NCI-H2227 (cell line): ENCODE results near the gene ZNRF1.

Experiments
- DNase-seq: peaks from one replicate; lab custom pipeline; 2025; ENCODE audit not compliant: unreplicated experiment; lab: John Stamatoyannopoulos, UW

The ZNRF1 gene

DNA sequence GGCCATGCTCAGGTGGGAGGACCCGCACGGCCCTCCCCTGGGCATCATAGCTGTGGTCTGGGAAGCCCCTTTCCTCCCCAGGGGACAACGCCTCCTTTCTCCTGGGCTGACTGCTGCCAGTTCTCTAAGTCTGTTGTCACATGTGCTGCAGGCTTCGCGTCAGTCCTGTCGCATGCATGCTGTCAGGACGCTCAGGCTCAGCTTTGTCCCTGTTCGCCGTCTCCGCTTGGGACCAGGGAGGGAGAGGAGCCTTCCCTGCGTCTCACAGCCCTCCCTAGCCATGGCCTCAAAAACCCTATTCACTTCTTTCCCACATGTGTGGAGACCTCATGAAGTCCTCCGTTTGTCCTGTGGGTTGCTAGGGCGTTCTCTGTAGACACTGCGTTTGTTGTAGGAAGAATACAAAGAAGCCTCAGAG, 96.4 kb downstream of the ZNRF1 start:
- no peak for DNase-seq

DNA sequence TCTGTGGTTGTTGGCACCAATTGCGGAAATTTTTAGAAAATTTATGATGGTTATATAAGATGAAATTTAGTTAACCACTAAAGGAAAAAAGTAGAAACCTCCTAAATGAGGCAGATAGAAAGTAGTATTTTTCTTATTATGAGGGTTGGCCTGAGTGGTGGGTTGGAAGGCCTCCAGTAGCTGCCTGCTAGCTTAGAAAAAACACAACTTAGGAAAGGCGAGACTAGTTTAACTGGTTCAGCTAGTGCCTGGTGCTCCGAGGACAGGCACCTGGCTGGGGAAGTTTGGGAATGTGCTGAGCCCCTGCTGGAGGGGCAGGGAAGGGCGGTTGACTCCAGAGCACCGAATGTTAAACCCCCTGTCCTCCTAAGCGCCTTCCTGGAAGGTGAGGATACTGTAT, 97.8 kb downstream of the ZNRF1 start:
- no peak for DNase-seq

DNA sequence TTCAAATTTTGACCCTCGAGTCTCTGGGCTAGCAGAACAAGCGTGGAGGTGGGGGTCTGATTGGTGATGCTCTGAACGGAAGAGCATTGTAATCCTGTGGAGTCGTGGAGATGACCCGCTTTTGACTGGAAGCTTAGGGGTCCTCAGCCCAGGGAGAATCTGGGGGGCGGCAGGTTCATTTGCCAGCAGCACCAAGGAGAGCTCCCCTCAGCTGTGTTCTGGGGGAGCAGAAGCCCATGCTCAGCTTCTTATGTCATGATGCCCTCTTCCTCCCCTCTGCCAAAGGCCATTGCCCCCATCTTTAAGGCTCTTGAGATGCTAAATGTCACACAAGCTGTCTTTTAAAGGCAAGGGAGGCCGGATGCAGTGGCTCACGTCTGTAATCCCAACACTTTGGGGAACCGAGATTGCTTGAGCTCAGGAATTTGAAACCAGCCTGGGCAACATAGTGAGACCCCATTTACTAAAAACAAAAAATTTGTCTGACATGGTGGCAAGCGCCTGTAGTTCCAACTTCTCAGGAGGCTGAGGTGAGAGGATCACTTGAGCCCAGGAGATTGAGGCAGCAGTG, 98.5 kb downstream of the ZNRF1 start:
- no peak for DNase-seq

DNA sequence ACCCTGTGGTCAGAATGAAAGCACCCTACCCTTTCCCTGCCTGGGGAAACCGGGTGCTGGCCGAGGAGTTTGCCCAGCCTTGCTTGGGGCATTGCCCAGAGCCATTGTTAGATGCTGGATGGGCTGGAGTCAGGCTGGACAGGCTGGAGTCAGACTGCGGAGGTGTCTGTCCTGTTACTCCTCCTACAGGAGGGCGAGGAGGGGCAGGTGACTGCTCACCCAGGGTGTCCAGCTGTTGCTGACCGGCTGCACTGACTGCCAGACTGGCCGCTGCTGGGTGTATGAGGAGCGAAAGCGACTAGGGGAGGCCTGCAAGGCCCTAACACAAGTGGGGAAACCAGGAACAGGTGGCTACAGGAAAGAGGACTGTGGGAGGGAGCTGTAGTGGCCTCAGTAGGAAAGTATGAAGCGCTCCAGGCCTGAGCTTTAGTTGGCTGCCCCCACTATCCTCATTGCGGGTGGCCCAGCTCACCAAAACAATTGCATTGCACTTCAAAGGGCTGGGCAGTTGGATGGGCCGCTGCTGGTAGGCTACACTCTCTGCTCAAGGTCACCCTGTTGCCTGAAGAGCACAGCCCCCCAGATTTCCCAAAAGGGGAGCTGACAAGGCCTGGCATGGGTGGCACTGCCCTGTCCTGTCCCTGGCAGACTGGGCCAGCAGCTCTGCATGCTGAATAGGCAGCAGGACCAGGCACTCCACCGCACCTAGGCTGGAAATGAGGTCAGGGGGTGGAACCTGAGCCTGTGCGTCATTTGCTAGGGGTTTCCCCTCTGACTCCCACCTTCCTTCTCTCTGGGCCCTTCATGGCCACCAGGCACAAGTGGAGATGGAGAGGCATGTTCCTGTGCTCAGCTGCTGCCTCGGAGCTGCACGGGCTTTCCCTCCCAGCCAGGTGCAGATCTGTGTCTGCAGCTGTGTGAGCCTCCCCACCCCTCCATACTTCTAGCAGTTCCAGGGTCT, 99.4 kb downstream of the ZNRF1 start:
- no peak for DNase-seq

DNA sequence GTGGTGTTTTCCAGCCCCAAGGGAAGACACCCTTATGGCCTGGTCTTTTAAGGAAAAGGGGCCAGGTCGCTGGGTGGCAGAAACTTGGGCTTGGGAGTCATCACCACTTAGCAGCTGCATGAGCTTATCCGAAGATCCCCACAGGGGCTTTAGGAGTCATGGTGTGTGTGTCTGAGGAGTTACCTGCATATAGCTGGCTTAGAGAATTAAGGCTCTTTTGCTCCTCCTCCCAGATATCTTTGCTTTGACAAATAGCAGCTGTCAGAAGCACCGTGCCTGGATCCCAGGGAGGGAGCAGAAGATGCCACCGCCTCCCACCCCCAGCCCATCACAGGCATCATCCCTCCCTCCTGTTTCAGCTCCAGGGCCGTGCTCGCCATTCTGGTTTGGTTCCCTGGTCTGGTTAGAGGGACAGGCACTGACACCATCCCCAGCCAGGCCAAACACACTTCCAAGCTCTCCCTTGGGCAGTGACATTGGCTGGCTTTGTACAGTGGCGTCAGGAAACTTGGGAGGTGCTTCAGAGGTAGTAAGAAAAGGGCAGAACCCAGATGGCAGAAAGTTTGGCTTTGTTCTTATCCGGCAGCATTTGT, 100.3 kb downstream of the ZNRF1 start:
- no peak for DNase-seq

DNA sequence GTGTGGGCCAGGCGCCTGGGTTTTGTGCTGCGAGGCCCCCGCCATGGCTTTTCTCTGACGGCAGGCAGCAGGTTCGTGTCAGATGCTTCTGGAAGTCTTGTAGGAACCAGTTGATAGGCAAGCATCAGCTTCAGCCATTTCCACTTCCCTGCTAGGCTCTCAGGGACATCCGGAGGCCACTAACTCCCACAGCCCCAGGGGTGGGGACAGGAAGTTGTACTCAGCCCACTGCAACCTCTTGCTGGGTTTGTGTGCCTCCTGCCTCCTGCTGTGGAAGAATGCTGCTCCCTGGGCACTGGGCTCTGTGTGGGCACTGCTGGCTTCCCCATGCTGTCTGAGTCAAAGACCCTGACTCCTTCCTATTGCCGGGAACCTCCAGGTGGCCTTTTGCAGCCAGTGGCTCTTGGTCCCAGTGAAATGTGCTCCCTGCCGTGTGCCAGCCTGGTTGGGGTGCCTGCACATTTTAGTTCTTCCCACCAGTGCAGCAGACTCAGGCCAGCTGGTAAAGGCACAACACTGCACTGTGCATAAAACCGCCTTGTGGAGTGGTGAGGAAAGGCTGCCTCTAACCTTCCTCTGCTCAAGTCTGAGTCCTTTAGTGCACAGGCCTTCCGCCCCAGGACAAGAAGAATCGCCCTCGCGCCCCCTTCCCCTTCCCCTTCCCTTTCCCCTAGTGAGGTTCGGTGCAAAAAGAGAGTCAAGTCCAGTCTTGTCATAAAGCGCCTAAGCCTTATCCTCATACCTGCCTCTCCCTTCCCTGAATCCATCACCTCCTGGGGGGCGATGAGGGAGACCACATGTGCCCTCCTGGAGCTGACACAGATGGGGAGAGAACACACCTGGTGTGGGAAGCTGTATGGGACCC, 101.1 kb downstream of the ZNRF1 start:
- DNase-seq, result no peak

DNA sequence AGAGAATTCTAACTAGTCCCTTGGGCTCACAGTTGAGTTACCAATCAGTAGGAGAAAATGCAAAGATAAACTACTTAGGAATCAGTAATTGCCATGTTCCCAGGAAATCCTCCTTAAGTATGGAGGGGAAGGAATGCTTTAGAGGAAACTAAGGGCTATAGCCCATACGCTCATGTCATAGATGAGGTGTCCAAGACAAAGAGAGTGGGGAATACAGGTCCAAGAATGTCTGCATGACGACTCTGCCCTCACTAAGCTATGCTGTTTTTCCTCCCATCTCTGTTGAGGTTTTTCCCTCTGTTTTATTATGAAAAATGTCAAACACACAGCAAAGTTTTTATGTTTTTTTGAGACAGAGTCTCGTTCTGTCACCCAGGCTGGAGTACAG, 101.8 kb downstream of the ZNRF1 start:
- DNase-seq, result no peak

DNA sequence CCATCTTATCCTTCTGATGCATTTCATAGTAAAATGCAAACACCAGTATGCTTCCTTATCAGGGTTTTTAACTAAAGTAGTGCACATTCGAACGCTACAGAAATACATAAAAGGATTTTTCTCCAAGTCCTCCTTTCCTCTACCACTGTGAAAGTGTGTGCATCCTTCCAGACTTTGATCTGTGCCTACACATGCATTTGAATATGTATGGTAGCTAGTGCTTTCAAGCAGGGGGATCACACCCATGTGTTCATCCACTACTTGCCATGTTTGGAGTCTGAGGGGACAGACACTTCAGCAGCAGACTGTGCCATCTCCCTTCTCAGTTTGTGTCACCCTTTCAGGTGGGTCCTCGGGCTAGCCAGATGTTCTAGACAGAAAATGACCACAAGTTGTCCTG, 102.8 kb downstream of the ZNRF1 start:
- DNase-seq, result no peak

- DNase-seq, result no peak
Observed at GRCh38 chr16:75102595-75102994, 103.8 kb downstream of the ZNRF1 start.

DNA sequence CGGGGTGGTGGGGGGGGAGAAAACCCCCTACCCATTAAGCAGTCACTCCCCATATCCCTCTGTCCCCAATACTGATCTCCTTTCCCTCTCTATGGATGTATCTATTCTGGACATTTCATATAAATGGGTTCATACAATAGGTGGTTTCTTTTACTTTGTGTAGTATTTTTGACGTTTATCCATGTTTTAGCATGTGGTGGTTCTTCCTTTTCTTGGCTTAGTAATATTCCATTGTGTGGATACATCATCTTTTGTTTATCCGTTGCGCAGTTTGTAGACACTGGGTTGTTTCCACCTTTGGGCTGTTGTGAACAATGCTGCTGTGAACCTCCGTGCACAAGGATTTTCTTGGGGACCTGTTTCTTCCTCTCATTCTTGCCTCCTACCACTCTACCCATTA, 105.2 kb downstream of the ZNRF1 start:
- DNase-seq, result no peak

- no peak for DNase-seq
Observed at GRCh38 chr16:75104836-75105235, 106.0 kb downstream of the ZNRF1 start.

DNA sequence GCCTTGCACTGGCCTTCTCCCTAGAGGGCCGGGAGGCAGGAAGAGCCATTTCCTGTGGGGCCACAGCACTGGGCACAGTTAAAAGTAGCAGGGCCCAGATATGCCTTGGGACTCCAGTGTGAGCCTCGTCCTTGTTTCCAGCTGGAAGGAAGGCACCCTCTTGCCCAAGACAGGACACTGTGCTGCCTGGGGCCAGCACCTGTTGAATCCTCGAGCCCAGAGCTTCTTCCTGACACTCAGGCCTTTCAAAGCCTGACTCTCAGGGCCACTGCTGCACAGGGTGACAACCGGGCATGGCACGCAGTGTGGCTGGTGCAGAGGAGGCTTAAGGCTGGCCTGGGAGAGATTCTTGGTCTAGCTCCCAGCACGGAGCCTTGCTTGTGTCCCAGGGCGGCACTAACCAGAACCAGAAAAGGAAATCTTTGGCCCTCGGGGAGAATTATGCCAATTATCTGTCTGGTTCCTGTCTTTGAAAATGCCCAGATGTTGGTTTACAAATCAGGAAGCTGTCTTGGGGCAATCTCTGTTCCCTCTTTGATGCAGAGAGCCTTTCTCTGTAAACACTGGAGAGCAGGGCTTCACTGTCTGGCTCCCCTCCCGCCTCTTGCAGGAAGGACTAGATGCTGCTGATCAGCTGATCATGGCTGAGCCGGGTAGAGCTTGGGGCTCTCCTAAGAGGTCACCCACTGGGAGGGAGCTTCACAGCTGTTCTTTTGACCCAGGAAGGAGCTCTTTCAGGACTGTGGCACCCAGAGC, 106.7 kb downstream of the ZNRF1 start:
- no peak for DNase-seq

GRCh38 chr16:75106351-75107274, 107.8 kb downstream of the ZNRF1 start:
- DNase-seq, result no peak

GRCh38 chr16:75107505-75107904, 108.7 kb downstream of the ZNRF1 start:
- no peak for DNase-seq

DNA sequence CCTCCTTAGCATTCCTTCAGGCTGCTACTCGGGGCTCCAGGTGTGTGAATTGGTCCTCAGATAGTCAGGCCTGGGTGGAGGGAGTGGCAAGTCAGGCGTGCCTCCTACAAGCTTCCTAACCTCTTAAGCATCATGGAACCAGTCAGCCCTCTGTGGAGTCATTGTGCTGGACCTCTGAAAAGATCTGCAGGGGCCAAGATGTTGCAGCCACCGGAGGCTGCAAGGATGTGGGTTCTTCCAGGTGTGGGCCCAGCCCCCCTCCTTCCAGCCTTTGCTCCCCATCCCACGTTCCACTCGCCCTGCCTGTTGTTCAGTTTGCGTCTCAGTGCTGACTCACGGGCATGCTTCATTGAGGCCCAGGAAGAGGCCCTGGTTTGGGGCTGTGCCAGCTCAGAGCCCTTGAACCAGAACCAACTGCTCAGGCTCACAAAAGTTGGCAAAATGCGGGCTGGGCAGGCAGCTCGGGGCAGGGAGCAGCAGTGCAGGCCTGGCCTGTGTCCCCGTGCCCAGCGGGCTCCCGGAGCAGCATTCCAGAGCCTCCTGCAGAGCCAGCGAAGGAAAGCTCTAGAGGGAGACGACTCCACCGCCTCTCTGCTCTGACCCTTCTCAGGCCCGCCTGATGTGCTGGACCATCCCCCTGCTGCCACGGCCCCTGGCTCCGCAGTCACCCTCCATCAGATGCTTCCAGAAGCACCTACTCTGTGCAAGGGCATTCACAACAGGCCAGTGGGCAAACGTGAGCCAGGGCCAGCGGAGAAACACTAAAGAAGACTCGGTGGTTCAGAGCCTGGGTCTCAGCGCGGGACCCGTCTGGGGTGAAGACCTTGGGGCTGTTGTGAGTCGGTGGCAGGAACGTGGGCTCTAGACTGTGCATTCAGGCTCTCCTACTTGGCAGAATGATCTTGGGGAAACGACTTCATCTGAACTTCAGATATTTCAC, 110.2 kb downstream of the ZNRF1 start:
- no peak for DNase-seq

GRCh38 chr16:75109732-75110243, 111.0 kb downstream of the ZNRF1 start:
- no peak for DNase-seq

DNA sequence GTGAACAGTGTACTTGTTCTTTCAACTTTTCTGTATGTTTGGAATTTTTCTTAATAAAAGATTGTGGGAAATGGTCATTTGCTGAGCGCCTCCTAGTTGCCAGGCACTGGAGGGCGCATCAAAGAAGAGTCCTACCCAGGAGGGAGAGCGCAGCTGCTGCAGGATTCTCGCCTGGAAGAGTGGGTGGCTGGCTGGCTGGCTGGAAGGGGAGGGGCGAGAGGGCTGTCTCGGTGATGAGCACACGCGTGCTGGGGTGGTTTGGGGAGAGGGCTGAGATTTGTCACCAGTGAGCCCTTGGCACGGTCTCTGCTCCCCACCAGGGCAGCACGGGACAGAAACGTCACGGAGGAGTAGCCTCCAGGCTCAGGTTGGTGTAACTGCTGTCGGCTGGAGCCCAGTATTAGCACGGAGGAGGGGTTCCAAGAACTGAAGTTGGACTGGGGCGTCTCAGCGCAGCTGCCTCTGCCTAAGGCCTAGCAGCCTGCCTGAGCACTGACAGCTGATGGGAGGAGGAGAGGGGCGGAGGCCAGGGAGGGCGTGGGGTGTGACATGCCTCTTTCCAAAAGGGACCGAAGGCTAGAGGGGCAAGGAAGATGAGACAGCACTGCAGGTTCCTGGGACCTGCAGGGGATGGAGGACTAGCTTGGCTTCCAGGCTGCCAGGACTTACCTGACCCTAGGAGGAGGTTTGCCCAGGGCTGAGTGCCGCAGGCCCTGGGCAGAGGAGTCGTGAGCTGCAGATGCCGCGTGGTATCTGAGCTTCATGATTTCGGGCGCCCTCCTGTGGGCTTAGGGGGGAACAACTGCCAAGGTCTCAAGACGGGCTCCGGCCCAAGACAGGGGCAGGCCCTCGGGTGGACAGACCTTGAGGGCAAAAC, 112.1 kb downstream of the ZNRF1 start:
- peak; percentile 87 for DNase-seq
